H9 (cell line): ENCODE measurements around the gene PCSK1N. TPM values are rescaled to one million over a fixed set of nuclear protein-coding genes. Genes with fewer than 3 reads are reported as not detected.
A peak's percentile ranks its signal among the peaks of the same experiment; 100 is the strongest.

Source experiments
- DNase-seq: peaks from one replicate; pipeline ENCODE4 v3.0.0-alpha.2; 2017
- H2AFZ ChIP-seq: one replicate; pipeline ENCODE4 v1.6.1; 2013; ENCODE audit warnings: mild to moderate bottlenecking, low read length, control low read depth, moderate library complexity
- H2AK5ac ChIP-seq: 2 replicates; pipeline ENCODE4 v1.6.1; 2013; ENCODE audit warnings: low read length, control low read depth, mixed read lengths; ENCODE audit not compliant: insufficient read length
- H2BK120ac ChIP-seq: one replicate; pipeline ENCODE4 v1.6.1; 2013; ENCODE audit warnings: low read depth, mild to moderate bottlenecking, low read length, control low read depth, inconsistent platforms; ENCODE audit not compliant: poor library complexity, severe bottlenecking
- H2BK12ac ChIP-seq: 2 replicates; pipeline ENCODE4 v1.6.1; 2013; ENCODE audit warnings: low read length, control low read depth, mixed read lengths, low read depth; ENCODE audit not compliant: insufficient read length
- H2BK15ac ChIP-seq: 2 replicates; pipeline ENCODE4 v1.6.1; 2013; ENCODE audit warnings: low read depth, low read length, control low read depth
- H2BK20ac ChIP-seq: one replicate; pipeline ENCODE4 v1.6.1; 2013; ENCODE audit warnings: low read depth, mild to moderate bottlenecking, low read length, control low read depth, inconsistent platforms; ENCODE audit not compliant: poor library complexity, severe bottlenecking
- H2BK5ac ChIP-seq: 2 replicates; pipeline ENCODE4 v1.6.1; 2013; ENCODE audit warnings: low read length, control low read depth, mixed read lengths; ENCODE audit not compliant: insufficient read length
- H3K14ac ChIP-seq: 2 replicates; pipeline ENCODE4 v1.6.1; 2013; ENCODE audit warnings: low read length, control low read depth; ENCODE audit not compliant: insufficient read depth
- H3K18ac ChIP-seq: 2 replicates; pipeline ENCODE4 v1.6.1; 2013; ENCODE audit warnings: low read depth, mild to moderate bottlenecking, mixed read lengths, low read length, control low read depth; ENCODE audit not compliant: insufficient read length
- H3K23ac ChIP-seq: 2 replicates; pipeline ENCODE4 v1.6.1; 2013; ENCODE audit warnings: low read length, control low read depth, mixed read lengths, low read depth; ENCODE audit not compliant: insufficient read length
- H3K23me2 ChIP-seq: 2 replicates; pipeline ENCODE4 v1.6.1; 2013; ENCODE audit warnings: low read depth, mild to moderate bottlenecking, mixed read lengths, low read length, control low read depth; ENCODE audit not compliant: insufficient read length, poor library complexity, severe bottlenecking
- H3K27ac ChIP-seq: 2 replicates; pipeline ENCODE4 v1.5.1; 2013; ENCODE audit warnings: low read length, control low read depth, mixed read lengths, low read depth; ENCODE audit not compliant: insufficient read length
- H3K27me3 ChIP-seq: 2 replicates; pipeline ENCODE4 v1.6.1; 2013; ENCODE audit warnings: low read length, control low read depth, inconsistent platforms; ENCODE audit not compliant: insufficient read depth
- H3K4ac ChIP-seq: 2 replicates; pipeline ENCODE4 v1.6.1; 2013; ENCODE audit warnings: low read depth, mild to moderate bottlenecking, control low read depth, inconsistent platforms, low read length, moderate library complexity
- H3K4me1 ChIP-seq: 2 replicates; pipeline ENCODE4 v1.6.1; 2013; ENCODE audit warnings: low read length, control low read depth, inconsistent platforms; ENCODE audit not compliant: insufficient read depth
- H3K4me2 ChIP-seq: 2 replicates; pipeline ENCODE4 v1.6.1; 2013; ENCODE audit warnings: low read length, control low read depth, mixed read lengths; ENCODE audit not compliant: insufficient read length, insufficient read depth
- H3K56ac ChIP-seq: 2 replicates; pipeline ENCODE4 v1.6.1; 2013; ENCODE audit warnings: low read depth, mild to moderate bottlenecking, mixed read lengths, low read length, control low read depth; ENCODE audit not compliant: insufficient read length
- H3K79me1 ChIP-seq: 2 replicates; pipeline ENCODE4 v1.6.1; 2013; ENCODE audit warnings: low read depth, mild to moderate bottlenecking, moderate library complexity, low read length, control low read depth, inconsistent platforms; ENCODE audit not compliant: insufficient read depth, poor library complexity, severe bottlenecking
- H3K79me2 ChIP-seq: 2 replicates; pipeline ENCODE4 v1.6.1; 2013; ENCODE audit warnings: low read length, control low read depth, inconsistent platforms; ENCODE audit not compliant: insufficient read depth
- H3K9ac ChIP-seq: 2 replicates; pipeline ENCODE4 v1.6.1; 2013; ENCODE audit warnings: low read length, control low read depth, mixed read lengths; ENCODE audit not compliant: insufficient read length; ENCODE audit errors: extremely low read depth
- H3K9me3 ChIP-seq: one replicate; pipeline ENCODE4 v1.6.1; 2013; ENCODE audit warnings: low read depth, low read length, inconsistent platforms; ENCODE audit not compliant: control insufficient read depth
- H3T11ph ChIP-seq: one replicate; pipeline ENCODE4 v1.6.1; 2013; ENCODE audit warnings: mild to moderate bottlenecking, low read length, control low read depth, inconsistent platforms
- H4K20me1 ChIP-seq: one replicate; pipeline ENCODE4 v1.6.1; 2013; ENCODE audit not compliant: control insufficient read depth, insufficient read length, insufficient read depth
- H4K5ac ChIP-seq: 2 replicates; pipeline ENCODE4 v1.6.1; 2013; ENCODE audit warnings: low read depth, mild to moderate bottlenecking, mixed read lengths, low read length, control low read depth; ENCODE audit not compliant: insufficient read length
- H4K8ac ChIP-seq: replicated peaks from 2 replicates; pipeline ENCODE4 v1.6.1; 2013; ENCODE audit warnings: low read length, control low read depth, mixed read lengths, low read depth; ENCODE audit not compliant: insufficient read length
- H4K91ac ChIP-seq: 2 replicates; pipeline ENCODE4 v1.6.1; 2013; ENCODE audit warnings: low read depth, mild to moderate bottlenecking, moderate library complexity, mixed read lengths, low read length, control low read depth; ENCODE audit not compliant: insufficient read length
- H3K27ac Mint-ChIP-seq, 3 experiments: 2 replicates in 2 of 3; 3 replicates in 1 of 3; pipeline ENCODE4 v1.8.0; 2020 to 2021; ENCODE audit warnings: mixed read lengths in 3 of 3, mild to moderate bottlenecking in 1 of 3, moderate library complexity in 1 of 3
- H3K27me3 Mint-ChIP-seq: 2 replicates; pipeline ENCODE4 v1.8.0; 2021; ENCODE audit warnings: low read depth, mild to moderate bottlenecking, moderate library complexity, mixed read lengths
- H3K36me3 Mint-ChIP-seq, 3 experiments: 2 replicates in 2 of 3; 3 replicates in 1 of 3; pipeline ENCODE4 v1.8.0; 2020 to 2021; ENCODE audit warnings: low read depth in 3 of 3, mixed read lengths in 3 of 3; ENCODE audit not compliant: insufficient read depth in 1 of 3
- H3K4me1 Mint-ChIP-seq, 2 experiments: 2 replicates each; pipeline ENCODE4 v1.8.0; 2020; ENCODE audit warnings: mixed read lengths in 2 of 2
- H3K4me3 Mint-ChIP-seq, 2 experiments: 2 replicates in 1 of 2; 3 replicates in 1 of 2; pipeline ENCODE4 v1.8.0; 2020 to 2021; ENCODE audit warnings: mild to moderate bottlenecking in 2 of 2, mixed read lengths in 2 of 2, moderate library complexity in 1 of 2
- H3K9me3 Mint-ChIP-seq, 2 experiments: 2 replicates in 1 of 2; 3 replicates in 1 of 2; pipeline ENCODE4 v1.8.0; 2020; ENCODE audit warnings: mild to moderate bottlenecking in 2 of 2, mixed read lengths in 2 of 2, moderate library complexity in 1 of 2
- WGBS: extraction: QIAGEN DNeasy Blood & Tissue Kit; methylation state at CpG from one replicate; pipeline ENCODE4 v1.1.7; 2013; ENCODE audit warnings: missing lambda C conversion rate, low lambda C conversion rate, mixed read lengths; ENCODE audit not compliant: insufficient read length; ENCODE audit errors: extremely low coverage; 5-methylcytosine and 5-hydroxymethylcytosine counted together
- total RNA-seq: library from RNA; stranded (reverse); gene quantifications from 2 replicates; pipeline ENCODE4 v1.2.1, GENCODE V29; 2021
- TF ChIP-seq, protein P1 (sequence below): fragments of 200-600 bp; sonication (generic); conservative IDR thresholded peaks from 3 replicates; pipeline ENCODE4 v1.8.0; 2021; ENCODE audit warnings: antibody characterized with exemption, mild to moderate bottlenecking

Gene PCSK1N
- total RNA-seq, 1 experiment from 2014 or later, result 3.9 TPM

DNA sequence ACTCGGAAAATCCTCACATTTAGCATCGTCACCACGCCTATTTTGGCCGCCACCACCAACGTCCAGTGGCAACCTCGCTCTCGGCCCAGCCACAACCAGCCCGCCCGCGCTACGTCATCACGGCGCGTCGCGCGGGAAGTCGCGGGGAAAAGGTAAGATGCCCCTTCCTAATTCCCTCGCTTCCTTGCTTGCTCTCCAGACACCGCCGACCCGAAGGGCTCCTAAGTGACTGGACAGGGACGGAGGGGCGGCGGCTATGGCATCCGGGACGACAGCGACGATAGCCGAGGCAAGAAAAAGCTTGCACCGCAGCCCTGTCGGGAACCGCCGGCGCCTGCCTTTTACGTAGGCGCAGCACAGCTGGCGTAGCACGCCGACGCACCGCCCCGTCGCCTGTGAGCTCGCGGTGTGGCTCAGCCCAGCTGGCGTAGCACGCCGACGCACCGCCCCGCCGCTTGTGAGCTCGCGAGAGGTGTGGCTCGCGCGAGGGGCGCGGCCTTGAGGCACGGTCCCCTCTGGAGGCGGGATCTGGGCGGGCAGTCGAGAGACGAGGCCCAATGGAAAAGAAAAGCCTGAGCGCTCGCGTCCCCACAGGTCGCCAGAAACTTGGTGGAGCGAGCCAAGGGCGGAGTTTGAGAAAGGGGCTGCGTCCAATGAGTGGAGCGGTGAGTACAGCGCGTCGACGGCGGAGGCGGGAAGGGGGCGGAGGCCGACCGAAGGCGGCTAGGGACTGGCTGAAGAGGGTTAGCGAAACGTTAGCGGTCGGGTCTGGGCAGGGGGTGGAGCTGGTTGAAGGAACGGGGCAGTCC lies 33.9 kb downstream of the PCSK1N start, which contains the start of gene HDAC6:
HDAC6 (plus strand) TSS at position 788 of the 809 bp plus-strand sequence. CDS start 626 bp downstream, outside the sequence.
- Histone ChIP-seq H3K4me2 (peak within 1 kb of the TSS; percentile 87), H2AFZ (no peak within 1 kb of the TSS), H2BK5ac (peak within 1 kb of the TSS; percentile 58), H2BK20ac (no peak within 1 kb of the TSS), H2BK12ac (peak within 1 kb of the TSS; percentile 45), H2BK15ac (no peak within 1 kb of the TSS), H3K23me2 (peaks cover 3% of the 10 kb centered on the region), H3K56ac (no peak within 1 kb of the TSS), H4K5ac (no peak within 1 kb of the TSS), H3T11ph (no peak within 1 kb of the TSS), H3K27me3 (no peaks in the 10 kb centered on the region), H4K91ac (no peak within 1 kb of the TSS), H3K9me3 (no peaks in the 10 kb centered on the region), H4K20me1 (no peaks in the 10 kb centered on the region), H3K14ac (peak within 1 kb of the TSS; percentile 99), H3K18ac (peak within 1 kb of the TSS; percentile 98), H2BK120ac (peak within 1 kb of the TSS; percentile 93), H3K4me1 (no peaks in the 10 kb centered on the region), H3K27ac (peak within 1 kb of the TSS; percentile 73), H3K23ac (no peak within 1 kb of the TSS), H3K4ac (no peak within 1 kb of the TSS; the same call in 1 of the 2 replicates), H3K79me2 (no peaks in the 10 kb centered on the region), H2AK5ac (no peak within 1 kb of the TSS), H4K8ac (no peak within 1 kb of the TSS), H3K9ac (peak within 1 kb of the TSS; percentile 95), H3K79me1 (no peaks in the 10 kb centered on the region)
- H3K9me3 Mint-ChIP-seq, result peaks cover 73 to 74% of the 10 kb centered on the region in 2 experiments
- peaks cover 18 to 33% (median 31%) of the 10 kb centered on the region in 3 experiments for H3K36me3 Mint-ChIP-seq
- no peaks in the 10 kb centered on the region for H3K27me3 Mint-ChIP-seq
- peak within 1 kb of the TSS; percentile 88 to 95 for H3K4me3 Mint-ChIP-seq
- WGBS, result no CpG with 5 or more reads among the region's 89 CpGs
- DNase-seq, result peak; percentile 98
- TF ChIP-seq, protein P1, sequence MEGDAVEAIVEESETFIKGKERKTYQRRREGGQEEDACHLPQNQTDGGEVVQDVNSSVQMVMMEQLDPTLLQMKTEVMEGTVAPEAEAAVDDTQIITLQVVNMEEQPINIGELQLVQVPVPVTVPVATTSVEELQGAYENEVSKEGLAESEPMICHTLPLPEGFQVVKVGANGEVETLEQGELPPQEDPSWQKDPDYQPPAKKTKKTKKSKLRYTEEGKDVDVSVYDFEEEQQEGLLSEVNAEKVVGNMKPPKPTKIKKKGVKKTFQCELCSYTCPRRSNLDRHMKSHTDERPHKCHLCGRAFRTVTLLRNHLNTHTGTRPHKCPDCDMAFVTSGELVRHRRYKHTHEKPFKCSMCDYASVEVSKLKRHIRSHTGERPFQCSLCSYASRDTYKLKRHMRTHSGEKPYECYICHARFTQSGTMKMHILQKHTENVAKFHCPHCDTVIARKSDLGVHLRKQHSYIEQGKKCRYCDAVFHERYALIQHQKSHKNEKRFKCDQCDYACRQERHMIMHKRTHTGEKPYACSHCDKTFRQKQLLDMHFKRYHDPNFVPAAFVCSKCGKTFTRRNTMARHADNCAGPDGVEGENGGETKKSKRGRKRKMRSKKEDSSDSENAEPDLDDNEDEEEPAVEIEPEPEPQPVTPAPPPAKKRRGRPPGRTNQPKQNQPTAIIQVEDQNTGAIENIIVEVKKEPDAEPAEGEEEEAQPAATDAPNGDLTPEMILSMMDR, result no peak
- H3K27ac Mint-ChIP-seq, result peak within 1 kb of the TSS; percentile 99 to 100 (median 99)
- H3K4me1 Mint-ChIP-seq, result peaks cover 5 to 12% of the 10 kb centered on the region in 2 experiments
